Measurements from ENCODE around the gene ARHGAP26.

Gene ARHGAP26

GRCh38 chr5:143132739-143133138, 362.6 kb downstream of the ARHGAP26 start:
- DNase-seq = no peak

- no peak for DNase-seq
These were observed 363.5 kb downstream of the ARHGAP26 start for GRCh38 chr5:143133721-143134120.

- DNase-seq = no peak
These were observed 364.1 kb downstream of the ARHGAP26 start for GRCh38 chr5:143134269-143134668.

- no peak for DNase-seq
These were observed 364.7 kb downstream of the ARHGAP26 start for GRCh38 chr5:143134900-143135299.

GRCh38 chr5:143135832-143136551, 365.8 kb downstream of the ARHGAP26 start:
- no peak for DNase-seq

- no peak for DNase-seq
These were observed 368.7 kb downstream of the ARHGAP26 start for GRCh38 chr5:143138839-143139238.

GRCh38 chr5:143139585-143139984, 369.4 kb downstream of the ARHGAP26 start:
- DNase-seq = no peak

- DNase-seq = no peak
These were observed 370.5 kb downstream of the ARHGAP26 start for GRCh38 chr5:143140492-143141203.

- DNase-seq = no peak
These were observed 371.5 kb downstream of the ARHGAP26 start for GRCh38 chr5:143141652-143142051.

GRCh38 chr5:143142596-143143435, 372.6 kb downstream of the ARHGAP26 start:
- no peak for DNase-seq

GRCh38 chr5:143143973-143144372, 373.8 kb downstream of the ARHGAP26 start:
- DNase-seq = no peak

- no peak for DNase-seq
These were observed 375.3 kb downstream of the ARHGAP26 start for GRCh38 chr5:143145243-143146160.

GRCh38 chr5:143146161-143146560, 376.0 kb downstream of the ARHGAP26 start:
- DNase-seq = no peak

GRCh38 chr5:143147383-143147782, 377.2 kb downstream of the ARHGAP26 start:
- DNase-seq = no peak

GRCh38 chr5:143147902-143148301, 377.7 kb downstream of the ARHGAP26 start:
- no peak for DNase-seq

- DNase-seq = no peak
These were observed 378.6 kb downstream of the ARHGAP26 start for GRCh38 chr5:143148771-143149170.

- no peak for DNase-seq
These were observed 379.6 kb downstream of the ARHGAP26 start for GRCh38 chr5:143149759-143150158.

- DNase-seq = no peak
These were observed 381.0 kb downstream of the ARHGAP26 start for GRCh38 chr5:143151056-143151700.

GRCh38 chr5:143152445-143152844, 382.3 kb downstream of the ARHGAP26 start:
- no peak for DNase-seq

- DNase-seq = no peak
These were observed 383.3 kb downstream of the ARHGAP26 start for GRCh38 chr5:143153332-143154119.

Measured in CD4-positive, alpha-beta T cell treated with Interleukin-4 for 4 hours (primary cell).